Mucosa of descending colon (tissue), 3 donors: Measurements from ENCODE around the gene ANXA5. TPM values are rescaled to one million over a fixed set of nuclear protein-coding genes. Genes with fewer than 3 reads are reported as not detected.
A peak's percentile ranks its signal among the peaks of the same experiment; 100 is the strongest.
"Not testable (repeated sequence)": the region's sequence is repeated elsewhere in the genome, so short reads cannot be mapped to it uniquely, and the experiment has no call there.

Experiments
- ATAC-seq: fragments of 200-7000 bp; cut with Tn5 transposase; one replicate; pipeline ENCODE4 v1.9.1; 2020; ENCODE audit warnings: mild to moderate bottlenecking, moderate library complexity
- DNase-seq, 3 donors: peaks; one replicate each; pipeline ENCODE4 v3.0.0-alpha.2; 2020
- H3K36me3 ChIP-seq: fragments of 200-600 bp; one replicate; pipeline ENCODE4 v1.8.0; 2021; ENCODE audit warnings: low read depth, mild to moderate bottlenecking
- H3K4me1 ChIP-seq: fragments of 200-600 bp; one replicate; pipeline ENCODE4 v1.8.0; 2021; ENCODE audit warnings: low read depth, mild to moderate bottlenecking
- H3K4me3 ChIP-seq: fragments of 200-600 bp; one replicate; pipeline ENCODE4 v1.8.0; 2021; ENCODE audit warnings: mild to moderate bottlenecking
- H3K9me3 ChIP-seq: fragments of 200-600 bp; one replicate; pipeline ENCODE4 v1.8.0; 2021; ENCODE audit warnings: mild to moderate bottlenecking
- CTCF ChIP-seq: fragments of 200-600 bp; IDR thresholded peaks from one replicate; pipeline ENCODE4 v1.8.0; 2022; ENCODE audit warnings: antibody characterized with exemption, mild to moderate bottlenecking
- intact Hi-C, 2 donors: fragments of 100-400 bp; cut with DNase I in 1 of 2; cut with micrococcal nuclease in 1 of 2; formaldehyde crosslinking; loops; one replicate each; pipeline versions ENCODE4 v1.11.0 to v1.11.1; 2022; cut with DNase I, micrococcal nuclease
- total RNA-seq, 3 donors: library from RNA; stranded (reverse); fragmentation: NEBNext Ultra II Directional in 2 of 3; extraction: Animal tissue kit (Norgen Biotek cat#: 25700) in 2 of 3; gene quantifications; one replicate each; pipeline versions ENCODE4 v1.2.1 to v1.2.4, GENCODE V29; 2021 to 2023
- donor health status: DM: no; HTN: no; CAD: no; lungs with moderate emphysema.
- donor health status: DM: no; HTN: no; CAD: no.
- donor health status: DM: no; HTN: yes; CAD: no.

The ANXA5 gene
- total RNA-seq, 3 donors from 2014 or later = 47.3 to 157 (median 89.2) TPM

GRCh38 chr4:121738780-121739535 lies 42.2 kb upstream of the ANXA5 start:
- ATAC-seq (no peak), DNase-seq (no peak)
- Histone ChIP-seq H3K4me3 (no peak overlapping the region), H3K36me3 (no peaks in the 10 kb centered on the region), H3K9me3 (no peaks in the 10 kb centered on the region), H3K4me1 (no peaks in the 10 kb centered on the region)
- intact Hi-C loops = no loop called here
- no peak for TF ChIP-seq CTCF

GRCh38 chr4:121737846-121738554 lies 41.2 kb upstream of the ANXA5 start:
- Histone ChIP-seq H3K36me3 (no peaks in the 10 kb centered on the region), H3K9me3 (no peaks in the 10 kb centered on the region), H3K4me1 (no peaks in the 10 kb centered on the region), H3K4me3 (no peak overlapping the region)
- ATAC-seq (no peak), DNase-seq (no peak)
- no peak for TF ChIP-seq CTCF
- intact Hi-C loops = no loop called here

- Histone ChIP-seq H3K4me3 (no peak overlapping the region), H3K36me3 (no peaks in the 10 kb centered on the region), H3K4me1 (no peaks in the 10 kb centered on the region), H3K9me3 (no peaks in the 10 kb centered on the region)
- intact Hi-C loops = no loop called here
- peak; percentile 10 for TF ChIP-seq CTCF
- DNase-seq (peak in 1 of 3 donors; percentile 73), ATAC-seq (no peak)
These were observed 40.1 kb upstream of the ANXA5 start for GRCh38 chr4:121736735-121737351.

GRCh38 chr4:121734571-121734970 lies 37.8 kb upstream of the ANXA5 start:
- ATAC-seq = no peak
- Histone ChIP-seq H3K4me3 (no peak overlapping the region), H3K9me3 (no peaks in the 10 kb centered on the region), H3K4me1 (no peaks in the 10 kb centered on the region), H3K36me3 (no peaks in the 10 kb centered on the region)
- intact Hi-C loops = no loop called here
- no peak for TF ChIP-seq CTCF
- DNase-seq = no peak

GRCh38 chr4:121733942-121734341 lies 37.2 kb upstream of the ANXA5 start:
- no peak for TF ChIP-seq CTCF
- intact Hi-C loops = no loop called here

GRCh38 chr4:121729753-121730152 lies 33.0 kb upstream of the ANXA5 start:
- H3K9me3 ChIP-seq, H3K4me3 ChIP-seq, ATAC-seq, H3K36me3 ChIP-seq, intact Hi-C loops, H3K4me1 ChIP-seq, DNase-seq: not testable (repeated sequence)

More at GRCh38 chr4:121733942-121734341, 37.2 kb upstream of the ANXA5 start:
- Histone ChIP-seq H3K4me1 (no peaks in the 10 kb centered on the region), H3K9me3 (no peaks in the 10 kb centered on the region), H3K4me3 (no peak overlapping the region), H3K36me3 (no peaks in the 10 kb centered on the region)
- no peak for ATAC-seq
- no peak for DNase-seq
